IPS DF 6.9 (cell line): ENCODE data around the gene SIRT2.
"Not testable (repeated sequence)": the region's sequence is repeated elsewhere in the genome, so short reads cannot be mapped to it uniquely, and the experiment has no call there.

ENCODE experiments used
- DNase-seq: peaks from one replicate; pipeline ENCODE4 v3.0.0-alpha.2; 2013; ENCODE audit warnings: low read depth, low spot score
- H3K27ac ChIP-seq: one replicate; pipeline ENCODE4 v1.5.1; 2013; ENCODE audit warnings: low read length, control low read depth
- H3K27me3 ChIP-seq: 2 replicates; pipeline ENCODE4 v1.6.1; 2013; ENCODE audit warnings: mild to moderate bottlenecking, low read length; ENCODE audit not compliant: control insufficient read depth, insufficient read depth
- H3K36me3 ChIP-seq: 2 replicates; pipeline ENCODE4 v1.6.1; 2013; ENCODE audit warnings: low read length; ENCODE audit not compliant: control insufficient read depth, insufficient read depth
- H3K4me1 ChIP-seq: 2 replicates; pipeline ENCODE4 v1.6.1; 2013; ENCODE audit warnings: low read length; ENCODE audit not compliant: control insufficient read depth, insufficient read depth
- H3K4me3 ChIP-seq: 2 replicates; pipeline ENCODE4 v1.5.1; 2013; ENCODE audit warnings: mild to moderate bottlenecking, low read length
- H3K9me3 ChIP-seq: 2 replicates; pipeline ENCODE4 v1.6.1; 2013; ENCODE audit warnings: low read length, inconsistent platforms; ENCODE audit not compliant: control insufficient read depth, insufficient read depth
- WGBS: extraction: QIAGEN DNeasy Blood & Tissue Kit; methylation state at CpG from one replicate; pipeline ENCODE4 v1.1.7; 2013; ENCODE audit warnings: mixed read lengths, missing lambda C conversion rate; ENCODE audit not compliant: insufficient read length, insufficient coverage; 5-methylcytosine and 5-hydroxymethylcytosine counted together

The SIRT2 gene

GRCh38 chr19:38894968-38895367 is 4.5 kb downstream of the SIRT2 start:
- H3K4me1 ChIP-seq: no peaks in the 10 kb centered on the region
- no peak overlapping the region for H3K4me3 ChIP-seq
- no peaks in the 10 kb centered on the region for H3K36me3 ChIP-seq
- H3K27ac ChIP-seq: no peak overlapping the region
- no peak for DNase-seq
- H3K9me3 ChIP-seq: no peaks in the 10 kb centered on the region
- no CpG with 5 or more reads among the region's 9 CpGs for WGBS
- H3K27me3 ChIP-seq: no peaks in the 10 kb centered on the region

GRCh38 chr19:38893341-38893771 is 6.1 kb downstream of the SIRT2 start:
- WGBS: no CpG with 5 or more reads among the region's 14 CpGs
- no peak for DNase-seq
- Histone ChIP-seq H3K9me3 (no peaks in the 10 kb centered on the region), H3K4me1 (no peaks in the 10 kb centered on the region), H3K4me3 (no peak overlapping the region), H3K27ac (no peak overlapping the region), H3K36me3 (no peaks in the 10 kb centered on the region), H3K27me3 (no peaks in the 10 kb centered on the region)

GRCh38 chr19:38892841-38893240 is 6.6 kb downstream of the SIRT2 start:
- no peak for DNase-seq
- Histone ChIP-seq H3K27me3 (no peaks in the 10 kb centered on the region), H3K4me1 (no peaks in the 10 kb centered on the region), H3K4me3 (no peak overlapping the region), H3K36me3 (no peaks in the 10 kb centered on the region), H3K9me3 (no peaks in the 10 kb centered on the region), H3K27ac (no peak overlapping the region)
- no CpG with 5 or more reads among the region's 5 CpGs for WGBS

GRCh38 chr19:38891771-38892170 is 7.6 kb downstream of the SIRT2 start:
- H3K9me3 ChIP-seq: no peaks in the 10 kb centered on the region
- no peak overlapping the region for H3K4me3 ChIP-seq
- no peaks in the 10 kb centered on the region for H3K27me3 ChIP-seq
- H3K4me1 ChIP-seq: no peaks in the 10 kb centered on the region
- no peaks in the 10 kb centered on the region for H3K36me3 ChIP-seq
- no CpG with 5 or more reads among the region's 6 CpGs for WGBS
- H3K27ac ChIP-seq: no peak overlapping the region
- DNase-seq: no peak

- DNase-seq: no peak
- Histone ChIP-seq H3K4me3 (no peak overlapping the region), H3K27ac (no peak overlapping the region), H3K36me3 (no peaks in the 10 kb centered on the region), H3K27me3 (no peaks in the 10 kb centered on the region), H3K9me3 (no peaks in the 10 kb centered on the region), H3K4me1 (no peaks in the 10 kb centered on the region)
Measured at GRCh38 chr19:38890686-38891085, 8.7 kb downstream of the SIRT2 start.

GRCh38 chr19:38889803-38890202 is 9.6 kb downstream of the SIRT2 start:
- Histone ChIP-seq H3K9me3 (no peaks in the 10 kb centered on the region), H3K27me3 (no peaks in the 10 kb centered on the region), H3K4me3 (no peak overlapping the region), H3K4me1 (no peaks in the 10 kb centered on the region), H3K36me3 (no peaks in the 10 kb centered on the region), H3K27ac (no peak overlapping the region)
- no peak for DNase-seq
- WGBS: no CpG with 5 or more reads among the region's 8 CpGs

GRCh38 chr19:38888876-38889275 is 10.5 kb downstream of the SIRT2 start:
- no peak for DNase-seq
- H3K4me3 ChIP-seq: no peak overlapping the region
- H3K36me3 ChIP-seq: no peaks in the 10 kb centered on the region
- H3K9me3 ChIP-seq: no peaks in the 10 kb centered on the region
- H3K27ac ChIP-seq: no peak overlapping the region
- H3K4me1 ChIP-seq: no peaks in the 10 kb centered on the region
- no CpG with 5 or more reads among the region's 17 CpGs for WGBS
- no peaks in the 10 kb centered on the region for H3K27me3 ChIP-seq

- H3K27me3 ChIP-seq, H3K9me3 ChIP-seq, H3K4me1 ChIP-seq, H3K36me3 ChIP-seq, DNase-seq, H3K27ac ChIP-seq, H3K4me3 ChIP-seq: not testable (repeated sequence)
- WGBS: no CpG with 5 or more reads among the region's 3 CpGs
Measured at GRCh38 chr19:38884691-38885090, 14.7 kb downstream of the SIRT2 start.

GRCh38 chr19:38883286-38883685 is 16.1 kb downstream of the SIRT2 start:
- Histone ChIP-seq H3K27ac (no peak overlapping the region), H3K36me3 (no peaks in the 10 kb centered on the region), H3K4me3 (no peak overlapping the region), H3K9me3 (no peaks in the 10 kb centered on the region), H3K4me1 (no peaks in the 10 kb centered on the region), H3K27me3 (no peaks in the 10 kb centered on the region)
- WGBS: no CpG with 5 or more reads among the region's 9 CpGs
- DNase-seq: no peak

GRCh38 chr19:38880882-38881609 is 18.4 kb downstream of the SIRT2 start:
- Histone ChIP-seq H3K4me1 (peaks cover 3% of the 10 kb centered on the region; the same call in 1 of the 2 replicates), H3K4me3 (no peak overlapping the region), H3K27ac (no peak overlapping the region), H3K27me3 (no peaks in the 10 kb centered on the region), H3K9me3 (no peaks in the 10 kb centered on the region), H3K36me3 (no peaks in the 10 kb centered on the region)
- WGBS: no CpG with 5 or more reads among the region's 19 CpGs
- DNase-seq: no peak
